OCI-LY3 (cell line): ENCODE results near the gene SESTD1.
"Not testable (repeated sequence)": the region's sequence is repeated elsewhere in the genome, so short reads cannot be mapped to it uniquely, and the experiment has no call there.

Experiments
- H2AFZ ChIP-seq: fragments of 200-600, 300-600 bp; shearing (Covaris generic); 2 replicates; pipeline ENCODE4 v1.6.0; 2014; ENCODE audit warnings: antibody characterized with exemption, low read depth, low read length
- H3K27ac ChIP-seq: fragments of 200-600, 300-600 bp; sonication (generic); 2 replicates; pipeline ENCODE4 v1.5.1; 2014; ENCODE audit warnings: mild to moderate bottlenecking, low read length, moderate library complexity, mixed read lengths
- H3K27me3 ChIP-seq: fragments of 200-600, 300-600 bp; sonication (generic); 2 replicates; pipeline ENCODE4 v1.6.1; 2014; ENCODE audit warnings: low read depth, low read length, mixed read lengths
- H3K36me3 ChIP-seq: fragments of 200-600, 300-600 bp; sonication (generic); replicated peaks from 2 replicates; pipeline ENCODE3; 2014; ENCODE audit warnings: low read depth, low read length, mixed read lengths
- H3K4me1 ChIP-seq: fragments of 300-600, 200-600 bp; sonication (generic); 2 replicates; pipeline ENCODE4 v1.6.1; 2014; ENCODE audit warnings: low read length, mixed read lengths
- H3K4me2 ChIP-seq: fragments of 200-600, 300-600 bp; sonication (generic); 2 replicates; pipeline ENCODE4 v1.6.1; 2014; ENCODE audit warnings: low read length, mixed read lengths
- H3K4me3 ChIP-seq: fragments of 300-600, 200-600 bp; sonication (generic); 2 replicates; pipeline ENCODE4 v1.5.1; 2014; ENCODE audit warnings: antibody characterized with exemption, mild to moderate bottlenecking, low read length, moderate library complexity
- H3K79me2 ChIP-seq: fragments of 300-600, 200-600 bp; shearing (Covaris generic); 2 replicates; pipeline ENCODE4 v1.6.1; 2014; ENCODE audit warnings: mild to moderate bottlenecking, low read length, mixed read lengths
- H3K9ac ChIP-seq: fragments of 300-600, 200-600 bp; shearing (Covaris generic); 2 replicates; pipeline ENCODE4 v1.6.0; 2014; ENCODE audit warnings: mild to moderate bottlenecking, low read length, moderate library complexity
- H3K9me3 ChIP-seq: fragments of 200-600, 300-600 bp; shearing (Covaris generic); 2 replicates; pipeline ENCODE4 v1.6.1; 2014; ENCODE audit warnings: low read length, mixed read lengths; ENCODE audit not compliant: insufficient read depth
- H4K20me1 ChIP-seq: fragments of 200-600, 300-600 bp; sonication (generic); 2 replicates; pipeline ENCODE4 v1.6.1; 2016; ENCODE audit warnings: low read length, mixed read lengths; ENCODE audit not compliant: insufficient read depth
- EZH2phosphoT487 ChIP-seq: fragments of 200-600 bp; shearing (Covaris generic); IDR thresholded peaks from 2 replicates; pipeline ENCODE4 v1.6.1; 2018; ENCODE audit warnings: antibody characterized with exemption, mixed run types, low read depth
- TF ChIP-seq, protein P1 (sequence below): fragments of 200-600, 300-600 bp; sonication (generic); IDR thresholded peaks from 2 replicates; pipeline ENCODE4 v1.5.1; 2014; ENCODE audit warnings: antibody characterized with exemption, low read length, low read depth

The SESTD1 gene

DNA sequence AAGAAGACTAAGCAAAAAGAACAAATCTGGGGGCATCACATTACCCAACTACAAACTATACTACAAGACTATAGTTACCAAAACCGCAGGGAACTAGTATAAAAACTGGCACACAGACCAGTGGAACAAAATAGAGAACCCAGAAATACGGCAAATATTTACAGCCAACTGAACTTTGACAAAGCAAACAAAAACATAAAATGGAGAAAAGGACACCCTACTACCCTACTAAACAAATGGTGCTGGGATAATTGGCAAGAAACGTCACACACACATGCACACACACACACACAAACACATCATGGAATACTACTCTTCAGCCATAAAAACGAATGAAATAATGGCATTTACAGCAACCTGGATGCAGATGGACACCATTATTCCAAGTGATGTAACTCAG, 53.3 kb downstream of the SESTD1 start:
- Histone ChIP-seq H3K79me2 (peaks cover 6% of the 10 kb centered on the region; the same call in 1 of the 2 replicates), H4K20me1 (no peaks in the 10 kb centered on the region), H3K27me3 (no peaks in the 10 kb centered on the region), H3K4me3 (no peak overlapping the region), H3K9ac (no peak overlapping the region), H3K4me2 (no peak overlapping the region), H3K9me3 (peaks cover 3% of the 10 kb centered on the region; the same call in 1 of the 2 replicates), H3K27ac (no peak overlapping the region), H3K4me1 (no peaks in the 10 kb centered on the region), H3K36me3 (no peaks in the 10 kb centered on the region), H2AFZ (no peak overlapping the region)
- no peak for TF ChIP-seq EZH2phosphoT487
- TF ChIP-seq, protein P1, sequence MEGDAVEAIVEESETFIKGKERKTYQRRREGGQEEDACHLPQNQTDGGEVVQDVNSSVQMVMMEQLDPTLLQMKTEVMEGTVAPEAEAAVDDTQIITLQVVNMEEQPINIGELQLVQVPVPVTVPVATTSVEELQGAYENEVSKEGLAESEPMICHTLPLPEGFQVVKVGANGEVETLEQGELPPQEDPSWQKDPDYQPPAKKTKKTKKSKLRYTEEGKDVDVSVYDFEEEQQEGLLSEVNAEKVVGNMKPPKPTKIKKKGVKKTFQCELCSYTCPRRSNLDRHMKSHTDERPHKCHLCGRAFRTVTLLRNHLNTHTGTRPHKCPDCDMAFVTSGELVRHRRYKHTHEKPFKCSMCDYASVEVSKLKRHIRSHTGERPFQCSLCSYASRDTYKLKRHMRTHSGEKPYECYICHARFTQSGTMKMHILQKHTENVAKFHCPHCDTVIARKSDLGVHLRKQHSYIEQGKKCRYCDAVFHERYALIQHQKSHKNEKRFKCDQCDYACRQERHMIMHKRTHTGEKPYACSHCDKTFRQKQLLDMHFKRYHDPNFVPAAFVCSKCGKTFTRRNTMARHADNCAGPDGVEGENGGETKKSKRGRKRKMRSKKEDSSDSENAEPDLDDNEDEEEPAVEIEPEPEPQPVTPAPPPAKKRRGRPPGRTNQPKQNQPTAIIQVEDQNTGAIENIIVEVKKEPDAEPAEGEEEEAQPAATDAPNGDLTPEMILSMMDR, result no peak

DNA sequence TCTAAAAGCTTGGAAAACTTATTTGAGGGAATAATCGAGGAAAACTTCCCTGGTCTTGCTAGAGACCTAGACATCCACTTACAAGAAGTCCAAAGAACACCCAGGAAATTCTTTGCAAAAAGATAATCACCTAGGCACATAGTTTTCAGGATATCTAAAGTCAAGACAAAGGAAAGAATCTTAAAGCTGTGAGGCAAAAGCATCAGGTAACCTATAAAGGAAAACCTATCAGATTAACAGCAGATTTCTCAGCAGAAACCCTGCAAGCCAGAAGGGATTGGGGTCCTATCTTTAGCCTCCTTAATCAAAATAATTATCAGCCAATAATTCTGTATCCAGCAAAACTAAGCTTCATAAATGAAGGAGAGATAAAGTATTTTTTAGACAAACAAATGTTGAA, 56.4 kb downstream of the SESTD1 start:
- H4K20me1 ChIP-seq, H2AFZ ChIP-seq, H3K9me3 ChIP-seq, H3K4me1 ChIP-seq, H3K79me2 ChIP-seq, H3K4me3 ChIP-seq, H3K36me3 ChIP-seq, H3K9ac ChIP-seq, H3K4me2 ChIP-seq, H3K27me3 ChIP-seq, H3K27ac ChIP-seq: not testable (repeated sequence)

DNA sequence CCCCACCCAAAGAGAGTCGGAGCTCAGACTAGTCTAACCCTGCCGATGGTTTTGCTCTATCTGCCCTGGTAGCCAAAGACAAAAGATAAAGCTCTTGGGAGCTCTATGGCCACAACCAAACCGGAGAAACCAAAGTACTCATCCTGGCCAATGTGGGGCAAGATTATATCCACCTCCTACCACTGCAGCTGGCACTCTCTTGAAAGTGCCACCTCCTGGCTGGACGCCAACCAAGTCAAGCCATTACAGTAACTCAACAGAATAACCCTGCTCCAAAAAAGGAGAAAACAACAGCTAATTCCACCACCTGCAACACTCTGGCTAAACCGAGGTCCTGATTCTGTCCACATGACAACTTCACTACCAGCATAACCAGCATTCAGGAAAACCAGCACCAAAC, 57.6 kb downstream of the SESTD1 start:
- H3K79me2 ChIP-seq, result peaks cover 8% of the 10 kb centered on the region; the same call in 1 of the 2 replicates

DNA sequence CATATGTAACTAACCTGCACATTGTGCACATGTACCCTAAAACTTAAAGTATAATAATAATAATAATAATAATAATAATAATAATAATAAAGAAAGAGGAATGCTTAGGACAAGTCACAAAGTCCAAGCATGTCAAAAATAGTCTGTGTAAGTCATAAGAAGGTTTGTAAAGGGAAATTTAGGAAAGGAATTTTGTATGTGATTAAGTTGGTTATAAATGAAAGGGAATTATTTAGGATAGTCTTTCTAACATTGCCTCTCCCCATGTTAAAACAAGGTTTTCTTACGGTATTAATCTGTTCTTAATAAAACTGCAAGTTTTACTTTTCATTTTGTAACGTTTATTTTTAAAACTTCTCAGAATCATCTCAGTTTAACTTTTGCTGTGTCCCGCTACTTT, 62.8 kb downstream of the SESTD1 start:
- peaks cover 19% of the 10 kb centered on the region; the same call in 1 of the 2 replicates for H3K9me3 ChIP-seq
- H3K9ac ChIP-seq, result no peak overlapping the region
- peaks cover 15% of the 10 kb centered on the region for H3K36me3 ChIP-seq
- H3K79me2 ChIP-seq, result peaks cover 4% of the 10 kb centered on the region; the same call in 1 of the 2 replicates
- no peak overlapping the region for H3K4me2 ChIP-seq
- no peaks in the 10 kb centered on the region for H4K20me1 ChIP-seq
- no peak for TF ChIP-seq EZH2phosphoT487
- TF ChIP-seq, protein P1, result no peak
- H3K4me1 ChIP-seq, result no peaks in the 10 kb centered on the region
- H3K27ac ChIP-seq, result no peak overlapping the region
- H3K27me3 ChIP-seq, result no peaks in the 10 kb centered on the region
- no peak overlapping the region for H3K4me3 ChIP-seq
- no peak overlapping the region for H2AFZ ChIP-seq

More for the DNA sequence above, 57.6 kb downstream of the SESTD1 start:
- Histone ChIP-seq H3K4me1 (no peaks in the 10 kb centered on the region), H3K36me3 (peaks cover 14% of the 10 kb centered on the region), H3K4me2 (no peak overlapping the region), H3K9me3 (peaks cover 20% of the 10 kb centered on the region; the same call in 1 of the 2 replicates), H3K27me3 (no peaks in the 10 kb centered on the region), H3K9ac (no peak overlapping the region), H3K27ac (no peak overlapping the region), H2AFZ (no peak overlapping the region), H3K4me3 (no peak overlapping the region), H4K20me1 (no peaks in the 10 kb centered on the region)
- TF ChIP-seq, protein P1, result no peak
- no peak for TF ChIP-seq EZH2phosphoT487

DNA sequence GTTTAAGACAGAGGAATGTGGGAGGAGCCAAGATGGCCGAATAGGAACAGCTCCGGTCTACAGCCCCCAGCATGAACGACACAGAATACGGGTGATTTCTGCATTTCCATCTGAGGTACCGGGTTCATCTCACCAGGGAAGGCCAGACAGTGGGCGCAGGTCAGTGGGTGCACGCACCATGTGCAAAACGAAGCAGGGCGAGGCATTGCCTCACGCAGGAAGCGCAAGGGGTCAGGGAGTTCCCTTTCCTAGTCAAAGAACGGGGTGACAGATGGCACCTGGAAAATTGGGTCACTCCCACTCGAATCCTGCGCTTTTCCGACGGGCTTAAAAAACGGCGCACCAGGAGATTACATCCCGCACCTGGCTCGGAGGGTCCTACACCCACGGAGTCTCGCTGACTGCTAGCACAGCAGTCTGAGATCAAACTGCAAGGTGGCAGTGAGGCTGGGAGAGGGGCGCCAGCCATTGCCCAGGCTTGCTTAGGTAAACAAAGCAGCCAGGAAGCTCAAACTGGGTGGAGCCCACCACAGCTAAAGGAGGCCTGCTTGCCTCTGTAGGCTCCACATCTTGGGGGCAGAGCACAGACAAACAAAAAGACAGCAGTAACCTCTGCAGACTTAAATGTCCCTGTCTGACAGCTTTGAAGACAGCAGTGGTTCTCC, 68.6 kb downstream of the SESTD1 start:
- not testable (repeated sequence) for H3K27me3 ChIP-seq, H3K4me3 ChIP-seq, H2AFZ ChIP-seq, H3K79me2 ChIP-seq, H3K27ac ChIP-seq, H3K9me3 ChIP-seq, H4K20me1 ChIP-seq, H3K9ac ChIP-seq, H3K36me3 ChIP-seq, H3K4me2 ChIP-seq, H3K4me1 ChIP-seq
